HG02981 (cell line): ENCODE data around the gene POLD3.

Experiments used
- ATAC-seq: cut with Tn5 transposase; IDR thresholded peaks from one replicate; pipeline ENCODE4 v1.9.1; 2021; ENCODE audit warnings: mild to moderate bottlenecking, moderate library complexity; ENCODE audit not compliant: unreplicated experiment

The POLD3 gene

DNA sequence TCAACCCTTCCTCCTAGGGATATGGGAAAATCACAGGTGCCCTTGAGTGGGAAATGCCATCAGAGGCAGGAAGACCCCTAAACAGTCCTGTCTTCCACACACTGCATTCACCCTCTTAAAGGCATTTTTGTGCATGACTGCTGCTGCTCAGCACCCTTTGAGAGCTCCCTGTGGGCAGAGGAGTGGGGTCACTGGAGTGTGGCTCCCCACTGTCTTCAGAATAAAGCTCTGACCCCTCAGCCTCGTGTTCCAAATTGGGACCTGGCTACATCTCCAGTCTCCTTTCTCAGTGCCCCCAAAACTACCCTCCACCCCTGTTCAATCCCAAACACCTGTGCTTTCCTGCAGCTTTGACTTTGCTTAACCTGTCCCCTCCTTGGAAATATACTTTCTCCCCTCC, 92.3 kb downstream of the POLD3 start:
- no peak for ATAC-seq

DNA sequence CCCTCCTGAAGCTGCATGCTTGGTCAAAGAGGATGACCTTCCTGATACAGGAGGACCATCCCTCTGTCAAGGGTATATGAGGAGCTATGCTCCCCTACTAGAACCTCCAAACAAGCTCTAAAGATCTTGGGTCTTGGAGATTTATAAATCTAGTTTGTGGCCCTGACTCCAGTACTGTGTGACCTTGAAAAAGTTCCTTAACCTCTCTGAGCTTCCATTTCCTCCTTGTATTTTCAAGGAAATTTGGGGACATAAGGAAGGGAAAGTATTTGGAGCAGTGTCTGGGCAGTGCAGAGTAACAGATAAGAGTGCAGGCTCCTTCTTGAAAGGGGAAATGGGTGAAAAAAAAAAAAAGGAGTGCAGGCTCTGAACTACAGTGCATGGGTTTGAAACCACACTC, 93.0 kb downstream of the POLD3 start:
- ATAC-seq: no peak

DNA sequence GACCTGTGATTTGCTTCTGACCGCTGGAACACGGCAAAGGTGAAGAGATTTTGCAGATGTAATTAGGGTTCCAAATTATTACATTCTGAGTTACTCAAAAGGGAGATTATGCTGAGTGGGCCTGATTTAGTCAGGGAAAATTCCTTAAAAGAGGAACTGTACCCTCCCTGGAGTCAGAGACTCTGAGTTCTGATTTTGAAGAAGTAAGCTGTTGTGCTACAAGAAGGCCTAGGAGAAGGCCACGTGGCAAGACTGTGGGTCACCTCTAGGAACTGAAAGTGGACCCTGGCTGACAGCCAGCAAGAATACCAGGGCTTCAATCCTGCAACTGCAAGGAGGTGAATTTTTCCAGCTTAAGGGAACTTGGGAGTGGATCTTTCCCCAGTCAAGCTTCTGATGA, 93.5 kb downstream of the POLD3 start:
- ATAC-seq: no peak

DNA sequence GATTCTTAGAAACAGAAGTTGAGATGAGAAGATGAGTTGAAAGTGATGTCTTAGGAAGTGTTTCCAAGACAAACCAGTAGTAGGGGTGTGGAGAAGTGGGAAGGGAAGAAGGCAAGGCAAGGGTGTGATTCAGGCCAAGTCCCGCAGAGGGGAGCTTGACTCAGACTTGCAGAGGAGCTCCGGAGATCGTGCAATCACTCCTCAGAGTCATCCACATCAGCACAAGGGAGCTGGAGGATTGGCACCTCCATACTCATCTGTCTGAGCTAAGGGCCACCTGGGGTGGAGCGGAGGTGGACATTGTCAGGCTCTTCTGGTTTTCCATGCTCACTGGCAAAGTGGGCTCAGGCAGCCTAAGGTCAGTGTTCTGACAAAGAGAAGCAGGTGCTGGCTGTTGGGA, 94.4 kb downstream of the POLD3 start:
- no peak for ATAC-seq

DNA sequence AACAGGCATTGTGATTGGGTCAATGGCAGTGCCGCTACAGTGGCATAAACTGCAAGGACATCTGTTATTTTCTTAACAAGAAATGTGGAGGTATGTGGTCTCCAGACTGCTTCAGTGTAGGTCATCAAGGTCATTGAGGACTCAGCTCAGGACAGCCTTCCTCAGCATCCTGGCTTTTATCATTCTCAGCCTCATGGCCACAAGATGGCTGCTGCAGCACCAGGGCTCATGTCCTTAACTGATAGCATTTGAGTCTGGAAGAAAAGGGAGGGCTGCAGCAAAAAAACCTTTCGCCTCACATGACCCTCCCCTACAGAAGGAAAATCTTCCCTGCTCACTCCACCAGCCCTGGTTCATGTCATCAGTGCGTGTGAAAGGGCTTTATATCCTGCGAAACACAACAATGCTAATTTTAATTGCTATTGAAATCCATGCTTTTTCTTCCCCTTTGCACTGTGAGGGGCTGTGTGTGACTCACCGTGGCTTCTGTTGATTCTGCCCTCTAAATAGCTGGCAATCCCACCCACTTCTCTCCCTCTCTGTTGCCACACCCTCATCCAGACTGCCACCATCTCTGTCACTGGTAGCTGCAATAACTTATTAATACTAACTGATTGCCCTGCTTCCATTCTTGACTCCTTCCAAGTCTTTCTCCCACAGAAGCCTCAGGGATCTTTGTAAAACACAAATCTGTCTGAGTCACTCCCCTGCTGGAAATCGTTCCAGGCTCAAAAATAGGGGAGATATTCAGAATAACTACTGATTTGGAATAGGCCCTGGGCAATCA, 95.0 kb downstream of the POLD3 start:
- ATAC-seq: no peak

DNA sequence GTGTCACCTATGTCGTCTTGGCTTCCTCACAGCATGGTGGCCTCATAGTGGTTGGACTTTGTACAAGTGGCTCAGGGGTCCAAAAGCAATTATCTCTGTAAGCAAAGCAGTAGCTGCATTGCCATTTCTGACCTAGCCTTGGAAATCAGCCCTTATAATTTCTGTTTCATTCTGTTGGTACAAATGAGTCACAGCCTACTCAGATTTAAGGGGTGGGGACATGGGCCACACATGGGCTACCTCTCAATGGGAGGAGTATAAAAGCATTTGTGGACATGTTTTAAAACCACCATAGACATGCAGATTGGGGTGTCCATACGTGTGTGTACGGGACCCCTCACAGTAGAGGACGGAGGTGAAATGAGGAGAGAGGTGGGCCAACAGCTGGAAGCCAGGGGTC, 97.3 kb downstream of the POLD3 start:
- no peak for ATAC-seq

DNA sequence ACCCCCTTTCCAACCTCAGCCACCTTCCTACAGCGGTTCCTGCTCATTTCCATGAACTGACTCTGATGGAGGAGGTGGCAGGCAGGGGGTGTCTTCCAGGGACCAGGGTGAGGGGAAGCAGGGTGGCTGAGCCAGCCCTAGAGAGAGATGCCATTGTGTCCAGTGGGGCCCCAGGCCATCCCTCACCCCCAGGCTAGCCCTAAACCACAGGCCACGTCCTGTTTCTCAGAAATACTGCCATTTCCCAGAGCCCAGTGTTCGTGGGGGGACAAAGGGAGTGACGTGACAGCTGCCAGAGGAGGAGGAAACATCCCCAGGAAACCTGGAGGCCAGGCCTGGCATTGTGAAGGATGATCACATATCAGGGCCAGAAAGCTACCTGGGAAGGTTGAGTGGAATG, 99.4 kb downstream of the POLD3 start:
- ATAC-seq: no peak
